H1 (cell line): ENCODE measurements around the gene CAMKK1. TPM values are rescaled to one million over a fixed set of nuclear protein-coding genes. Genes with fewer than 3 reads are reported as not detected.

ENCODE experiments used
- HDAC2 ChIP-seq, 2 experiments: fragments of 300-600 bp in 1 of 2; sonication (generic) in 1 of 2; IDR thresholded peaks; 2 replicates each; pipeline ENCODE4 v1.6.1; 2011 to 2012; ENCODE audit warnings: low read depth in 2 of 2, low read length in 2 of 2, mild to moderate bottlenecking in 2 of 2, moderate library complexity in 2 of 2, borderline replicate concordance in 1 of 2, inconsistent platforms in 1 of 2
- POLR2AphosphoS5 ChIP-seq: IDR thresholded peaks from 2 replicates; pipeline ENCODE4 v1.6.1; 2011; ENCODE audit warnings: low read depth, low read length
- RNF2 ChIP-seq: fragments of 200-900, 300-1000 bp; sonication (generic); IDR thresholded peaks from 2 replicates; pipeline ENCODE4 v1.7.1; 2016; ENCODE audit warnings: borderline replicate concordance, low read depth, mild to moderate bottlenecking, antibody characterized with exemption, low read length; ENCODE audit not compliant: poor library complexity, severe bottlenecking; ENCODE audit errors: missing control alignments
- TCF12 ChIP-seq: IDR thresholded peaks from 2 replicates; pipeline ENCODE4 v1.6.1; 2011; ENCODE audit warnings: low read depth, mild to moderate bottlenecking, low read length
- polyA plus RNA-seq, 7 experiments: library from polyadenylated mRNA; depleted of rRNA in 3 of 7; stranded (reverse) in 5 of 7; unstranded in 2 of 7; fragments of >200 nt in 5 of 7; fragments of 200-250 nt in 2 of 7; gene quantifications; 1 replicate in 5 of 7; 2 replicates in 1 of 7; 4 replicates in 1 of 7; pipeline versions ENCODE4 v1.2.1 to v1.2.3, GENCODE V29; 2011 to 2013; ENCODE audit warnings: missing spikeins in 2 of 7, mixed read lengths in 2 of 7
- total RNA-seq: library from RNA; stranded (reverse); fragmentation: NEBNext Ultra II Directional; extraction: Animal tissue kit (Norgen Biotek cat#: 25700); gene quantifications from 2 replicates; pipeline ENCODE4 v1.2.1, GENCODE V29; 2021
- TF ChIP-seq, protein P1 (sequence below): IDR thresholded peaks from 2 replicates; pipeline ENCODE4 v1.6.1; 2011; ENCODE audit warnings: low read length, improper control_type of control experiment
- TF ChIP-seq, protein P2 (sequence below): IDR thresholded peaks from 2 replicates; pipeline ENCODE4 v1.6.1; 2012; ENCODE audit warnings: low read length, inconsistent platforms

Gene CAMKK1
- total and polyA plus RNA-seq, 2 of the 8 experiments (the other 6 are each of a cell fraction or from before 2014, with no cell fraction given), result 7.1 to 7.6 TPM

DNA sequence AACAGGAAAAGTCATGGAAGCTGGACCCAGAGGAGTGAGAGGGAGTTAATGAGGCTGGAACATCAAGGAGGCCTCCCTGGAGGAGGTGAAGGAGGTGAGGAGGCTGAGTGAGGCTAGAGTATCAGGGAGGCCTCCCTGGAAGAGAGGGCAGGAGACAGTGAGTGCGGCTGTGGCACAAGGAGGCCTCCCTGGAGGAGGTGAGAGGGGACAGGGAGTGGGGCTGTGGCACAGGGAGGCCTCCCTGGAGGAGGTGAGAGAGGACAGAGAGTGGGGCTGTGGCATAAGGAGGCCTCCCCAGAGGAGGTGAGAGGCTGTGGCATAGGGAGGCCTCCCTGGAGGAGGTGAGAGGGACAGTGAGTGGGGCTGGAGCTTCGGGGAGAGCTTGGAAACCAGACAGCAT is 5.5 kb downstream of the CAMKK1 start (continued):
- TF ChIP-seq, protein P1, sequence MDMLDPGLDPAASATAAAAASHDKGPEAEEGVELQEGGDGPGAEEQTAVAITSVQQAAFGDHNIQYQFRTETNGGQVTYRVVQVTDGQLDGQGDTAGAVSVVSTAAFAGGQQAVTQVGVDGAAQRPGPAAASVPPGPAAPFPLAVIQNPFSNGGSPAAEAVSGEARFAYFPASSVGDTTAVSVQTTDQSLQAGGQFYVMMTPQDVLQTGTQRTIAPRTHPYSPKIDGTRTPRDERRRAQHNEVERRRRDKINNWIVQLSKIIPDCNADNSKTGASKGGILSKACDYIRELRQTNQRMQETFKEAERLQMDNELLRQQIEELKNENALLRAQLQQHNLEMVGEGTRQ, result no peak
- TF ChIP-seq, protein P2, sequence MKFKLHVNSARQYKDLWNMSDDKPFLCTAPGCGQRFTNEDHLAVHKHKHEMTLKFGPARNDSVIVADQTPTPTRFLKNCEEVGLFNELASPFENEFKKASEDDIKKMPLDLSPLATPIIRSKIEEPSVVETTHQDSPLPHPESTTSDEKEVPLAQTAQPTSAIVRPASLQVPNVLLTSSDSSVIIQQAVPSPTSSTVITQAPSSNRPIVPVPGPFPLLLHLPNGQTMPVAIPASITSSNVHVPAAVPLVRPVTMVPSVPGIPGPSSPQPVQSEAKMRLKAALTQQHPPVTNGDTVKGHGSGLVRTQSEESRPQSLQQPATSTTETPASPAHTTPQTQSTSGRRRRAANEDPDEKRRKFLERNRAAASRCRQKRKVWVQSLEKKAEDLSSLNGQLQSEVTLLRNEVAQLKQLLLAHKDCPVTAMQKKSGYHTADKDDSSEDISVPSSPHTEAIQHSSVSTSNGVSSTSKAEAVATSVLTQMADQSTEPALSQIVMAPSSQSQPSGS, result no peak
- no peak for TF ChIP-seq TCF12
- no peak for TF ChIP-seq HDAC2 (IDR thresholded peaks at IDR 0.05; ENCODE audit: borderline replicate concordance in 1 of 2, low read depth in 2 of 2, low read length in 2 of 2)
- TF ChIP-seq POLR2AphosphoS5, result no peak
- TF ChIP-seq RNF2, result no peak
